Right lobe of liver (tissue), 6 donors: ENCODE data around the gene KLF2. TPM values are rescaled to one million over a fixed set of nuclear protein-coding genes. Genes with fewer than 3 reads are reported as not detected.

Experiments
- ATAC-seq, 4 donors: fragments of 200-7000 bp; cut with Tn5 transposase; one replicate each; pipeline ENCODE4 v1.9.1; 2020; ENCODE audit warnings: mild to moderate bottlenecking in 4 of 4, moderate library complexity in 4 of 4
- DNase-seq, 3 donors: peaks; one replicate each; pipeline ENCODE4 v3.0.0-alpha.2; 2020
- H3K27ac ChIP-seq, 3 donors: fragments of 200-600 bp; one replicate each; pipeline ENCODE4 v1.8.0; 2022
- H3K27me3 ChIP-seq, 2 donors: fragments of 200-600 bp; one replicate each; pipeline ENCODE4 v1.8.0; 2022
- H3K36me3 ChIP-seq, 4 donors: fragments of 200-600 bp; sonication (generic) in 1 of 4; one replicate each; pipeline versions ENCODE4 v1.5.1 to v1.8.0; 2017 to 2022; ENCODE audit warnings: control low read depth in 1 of 4
- H3K4me1 ChIP-seq, 4 donors: fragments of 200-600 bp; sonication (generic) in 1 of 4; one replicate each; pipeline versions ENCODE4 v1.5.1 to v1.8.0; 2017 to 2022; ENCODE audit warnings: control low read depth in 1 of 4
- H3K4me3 ChIP-seq, 3 donors: fragments of 200-600 bp; one replicate each; pipeline ENCODE4 v1.8.0; 2022
- H3K9me3 ChIP-seq, 4 donors: fragments of 200-600 bp; sonication (generic) in 1 of 4; one replicate each; pipeline versions ENCODE4 v1.5.1 to v1.8.0; 2017 to 2022; ENCODE audit warnings: control low read depth in 1 of 4
- POLR2A ChIP-seq: fragments of 450-650 bp; IDR thresholded peaks from one replicate; pipeline ENCODE4 v1.6.1; 2017; ENCODE audit warnings: antibody characterized with exemption, mild to moderate bottlenecking
- WGBS: methylation state at CpG from one replicate; pipeline ENCODE4 v1.1.6; 2018; ENCODE audit warnings: low coverage, low lambda C conversion rate; ENCODE audit not compliant: insufficient coverage; ENCODE audit errors: missing lambda C conversion rate; 5-methylcytosine and 5-hydroxymethylcytosine counted together
- intact Hi-C, 2 donors: fragments of 100-400 bp; cut with DNase I; formaldehyde crosslinking; loops; one replicate each; pipeline versions ENCODE4 v1.11.2 to v1.14.1; 2022
- total RNA-seq, 6 experiments: library from RNA; depleted of rRNA in 2 of 6; stranded (reverse); fragments of >200 nt in 2 of 6; fragmentation: NEBNext Ultra II Directional in 3 of 6; extraction: Animal tissue kit (Norgen Biotek cat#: 25700) in 3 of 6; gene quantifications; one replicate each; pipeline versions ENCODE4 v1.1.0 to v1.2.4, GENCODE V29; 2016 to 2023
- TF ChIP-seq, protein P1 (sequence below), 4 donors: fragments of 200-600 bp in 3 of 4; fragments of 450-650 bp in 1 of 4; IDR thresholded peaks; one replicate each; pipeline versions ENCODE4 v1.5.1 to v1.8.0; 2016 to 2022; ENCODE audit warnings: antibody characterized with exemption in 4 of 4, mild to moderate bottlenecking in 2 of 4
- donor health status: DM: no; HTN: yes; CAD: no.
- donor health status: DM: no; HTN: no; CAD: no.
- donor health status: DM: no; HTN: no; CAD: no.
- donor health status: DM: no; HTN: yes; CAD: no.
- donor health status: DM: no; HTN: yes; CAD: no.

KLF2 gene
- total RNA-seq, 6 experiments from 2014 or later, result 3.7 to 10.1 (median 4.8) TPM

DNA sequence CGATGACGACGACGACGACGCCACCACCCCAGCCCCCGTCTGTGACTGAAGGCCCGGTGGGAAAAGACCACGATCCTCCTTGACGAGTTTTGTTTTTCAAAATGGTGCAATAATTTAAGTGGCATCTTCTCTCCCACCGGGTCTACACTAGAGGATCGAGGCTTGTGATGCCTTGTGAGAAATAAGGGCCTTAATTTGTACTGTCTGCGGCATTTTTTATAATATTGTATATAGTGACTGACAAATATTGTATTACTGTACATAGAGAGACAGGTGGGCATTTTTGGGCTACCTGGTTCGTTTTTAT is 2.5 kb downstream of the KLF2 start:
- Histone ChIP-seq H3K27ac (peak overlapping the region; percentile 29 to 83 (median 59)), H3K4me3 (peak overlapping the region in 1 of 3 donors; percentile 64), H3K9me3 (no peaks in the 10 kb centered on the region), H3K4me1 (no peaks in the 10 kb centered on the region), H3K36me3 (peaks cover 0 to 8% (median 1%) of the 10 kb centered on the region in 4 donors), H3K27me3 (no peaks in the 10 kb centered on the region)
- WGBS, result 74% methylated on average over 13 of the region's 14 CpGs
- intact Hi-C loops, result no loop called here
- ATAC-seq (no peak), DNase-seq (no peak)
- TF ChIP-seq POLR2A, result no peak
- TF ChIP-seq, protein P1, sequence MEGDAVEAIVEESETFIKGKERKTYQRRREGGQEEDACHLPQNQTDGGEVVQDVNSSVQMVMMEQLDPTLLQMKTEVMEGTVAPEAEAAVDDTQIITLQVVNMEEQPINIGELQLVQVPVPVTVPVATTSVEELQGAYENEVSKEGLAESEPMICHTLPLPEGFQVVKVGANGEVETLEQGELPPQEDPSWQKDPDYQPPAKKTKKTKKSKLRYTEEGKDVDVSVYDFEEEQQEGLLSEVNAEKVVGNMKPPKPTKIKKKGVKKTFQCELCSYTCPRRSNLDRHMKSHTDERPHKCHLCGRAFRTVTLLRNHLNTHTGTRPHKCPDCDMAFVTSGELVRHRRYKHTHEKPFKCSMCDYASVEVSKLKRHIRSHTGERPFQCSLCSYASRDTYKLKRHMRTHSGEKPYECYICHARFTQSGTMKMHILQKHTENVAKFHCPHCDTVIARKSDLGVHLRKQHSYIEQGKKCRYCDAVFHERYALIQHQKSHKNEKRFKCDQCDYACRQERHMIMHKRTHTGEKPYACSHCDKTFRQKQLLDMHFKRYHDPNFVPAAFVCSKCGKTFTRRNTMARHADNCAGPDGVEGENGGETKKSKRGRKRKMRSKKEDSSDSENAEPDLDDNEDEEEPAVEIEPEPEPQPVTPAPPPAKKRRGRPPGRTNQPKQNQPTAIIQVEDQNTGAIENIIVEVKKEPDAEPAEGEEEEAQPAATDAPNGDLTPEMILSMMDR (IDR thresholded peaks at IDR 0.05), result no peak

- no peak for ATAC-seq
- TF ChIP-seq, protein P1 (IDR thresholded peaks at IDR 0.05), result no peak
- TF ChIP-seq POLR2A, result no peak
- intact Hi-C loops, result no loop called here
- no peaks in the 10 kb centered on the region for H3K27me3 ChIP-seq
- DNase-seq, result no peak
- peak overlapping the region in 1 of 3 donors; percentile 64 for H3K4me3 ChIP-seq
- no peaks in the 10 kb centered on the region for H3K4me1 ChIP-seq
- H3K27ac ChIP-seq, result peak overlapping the region; percentile 29 to 83 (median 59)
- peaks cover 0 to 8% (median 1%) of the 10 kb centered on the region in 4 donors for H3K36me3 ChIP-seq
- H3K9me3 ChIP-seq, result no peaks in the 10 kb centered on the region
- 43% methylated on average over 5 of the region's 6 CpGs for WGBS
Observed at GRCh38 chr19:16327501-16327900, 2.9 kb downstream of the KLF2 start.

GRCh38 chr19:16327911-16328823 is 3.5 kb downstream of the KLF2 start:
- H3K4me3 ChIP-seq, result peak overlapping the region in 2 of 3 donors; percentile 12 to 64
- ATAC-seq (peak; percentile 23 to 52 (median 28)), DNase-seq (peak; percentile 72 to 77 (median 74))
- peak overlapping the region; percentile 29 to 83 (median 59) for H3K27ac ChIP-seq
- WGBS, result 26% methylated on average over 20 of the region's 20 CpGs
- H3K27me3 ChIP-seq, result no peaks in the 10 kb centered on the region
- no peak for TF ChIP-seq POLR2A
- TF ChIP-seq, protein P1 (IDR thresholded peaks at IDR 0.05), result no peak
- peaks cover 0 to 8% (median 1%) of the 10 kb centered on the region in 4 donors for H3K36me3 ChIP-seq
- no peaks in the 10 kb centered on the region for H3K4me1 ChIP-seq
- intact Hi-C loops, result no loop called here
- H3K9me3 ChIP-seq, result no peaks in the 10 kb centered on the region

DNA sequence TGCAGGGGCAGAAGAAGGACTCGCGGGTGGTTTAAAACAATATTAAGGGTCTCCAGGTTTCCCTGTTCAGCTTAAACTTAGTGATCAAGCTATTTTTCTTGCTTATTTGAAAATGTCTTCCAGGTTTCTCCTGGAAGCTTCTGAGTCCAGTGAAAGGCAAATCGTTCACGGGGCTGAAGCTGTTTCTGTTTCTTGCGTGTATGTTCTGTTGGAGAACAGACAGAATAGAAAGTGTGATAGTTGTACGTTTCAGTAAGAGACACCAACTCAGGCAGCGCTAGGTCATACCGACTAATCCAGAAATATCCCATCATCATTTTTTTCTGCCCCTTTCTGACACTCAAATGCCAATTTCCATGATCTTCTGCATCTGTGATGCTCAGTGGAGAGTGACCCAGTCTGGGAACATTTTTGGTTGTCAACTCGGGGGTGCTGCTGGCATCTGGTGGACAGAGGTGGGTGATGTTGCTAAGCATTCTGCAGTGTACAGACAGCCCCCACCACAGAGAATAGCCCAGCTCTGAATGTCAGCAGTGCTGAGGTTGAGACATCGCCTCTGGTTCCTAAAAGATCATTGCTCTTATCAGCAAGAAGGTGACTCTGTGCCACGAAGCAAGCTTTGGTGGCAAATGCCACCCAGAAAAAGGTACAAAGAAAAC is 4.3 kb downstream of the KLF2 start:
- TF ChIP-seq, protein P1 (IDR thresholded peaks at IDR 0.05), result no peak
- no peak for TF ChIP-seq POLR2A
- no peaks in the 10 kb centered on the region for H3K4me1 ChIP-seq
- peak overlapping the region in 2 of 3 donors; percentile 24 to 59 for H3K27ac ChIP-seq
- 32% methylated on average over 11 of the region's 11 CpGs for WGBS
- no peak for ATAC-seq
- no peaks in the 10 kb centered on the region for H3K27me3 ChIP-seq
- intact Hi-C loops, result no loop called here
- H3K4me3 ChIP-seq, result no peak overlapping the region
- peaks cover 0 to 8% (median 1%) of the 10 kb centered on the region in 4 donors for H3K36me3 ChIP-seq
- no peak for DNase-seq
- H3K9me3 ChIP-seq, result no peaks in the 10 kb centered on the region
